ENCODE measurements around the gene CES4A. TPM values are rescaled to one million over a fixed set of nuclear protein-coding genes. Genes with fewer than 3 reads are reported as not detected.

The CES4A gene
- polyA plus RNA-seq, 1 donor (not counting 4 experiments of a cell fraction or from before 2014, with no cell fraction given): 6.6 TPM

DNA sequence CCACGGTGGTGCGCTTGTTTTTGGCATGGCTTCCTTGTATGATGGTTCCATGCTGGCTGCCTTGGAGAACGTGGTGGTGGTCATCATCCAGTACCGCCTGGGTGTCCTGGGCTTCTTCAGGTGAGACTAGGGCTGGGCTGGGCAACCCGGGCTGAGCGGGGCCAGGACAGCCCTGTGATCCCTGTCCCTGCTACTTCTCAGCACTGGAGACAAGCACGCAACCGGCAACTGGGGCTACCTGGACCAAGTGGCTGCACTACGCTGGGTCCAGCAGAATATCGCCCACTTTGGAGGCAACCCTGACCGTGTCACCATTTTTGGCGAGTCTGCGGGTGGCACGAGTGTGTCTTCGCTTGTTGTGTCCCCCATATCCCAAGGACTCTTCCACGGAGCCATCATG, 48.2 kb upstream of the CES4A start:
- Histone ChIP-seq H3K36me3 (ENCODE audit: control insufficient read depth in 2 of 2, extremely low read depth in 1 of 2, insufficient read depth in 2 of 2, low read length in 2 of 2) (peaks cover 47 to 64% of the 10 kb centered on the region in 2 experiments), H2AFZ (ENCODE audit: control insufficient read depth, low read length) (no peak overlapping the region), H3K9me1 (ENCODE audit: control insufficient read depth, extremely low read depth, insufficient read depth, low read length) (peaks cover 5% of the 10 kb centered on the region), H3K27me3 (ENCODE audit: control insufficient read depth, extremely low read depth, insufficient read depth, low read length) (no peaks in the 10 kb centered on the region), H3K4me3 (ENCODE audit: control insufficient read depth in 2 of 3, extremely low read depth in 1 of 3, insufficient read depth in 2 of 3, low read depth in 1 of 3, low read length in 3 of 3) (no peak overlapping the region), H3K27ac (ENCODE audit: control insufficient read depth, insufficient read depth, low read length) (no peak overlapping the region), H3K4me1 (ENCODE audit: control insufficient read depth, extremely low read depth, insufficient read depth, low read length) (peaks cover 11% of the 10 kb centered on the region), H3K79me2 (ENCODE audit: control insufficient read depth, insufficient read depth, low read length) (peaks cover 38% of the 10 kb centered on the region), H3K4me2 (ENCODE audit: control insufficient read depth, extremely low read depth, insufficient read depth, low read depth, low read length) (no peak overlapping the region), H3K9me3 (ENCODE audit: control insufficient read depth, low read depth, low read length) (no peaks in the 10 kb centered on the region), H4K20me1 (ENCODE audit: control insufficient read depth, extremely low read depth, insufficient read depth, low read length) (peaks cover 8% of the 10 kb centered on the region), H3K9ac (ENCODE audit: control insufficient read depth, extremely low read depth, insufficient read depth, low read length) (no peak overlapping the region)
- no peak for FAIRE-seq
- dilution Hi-C loops (cut with MboI; ENCODE audit: extremely low pct_ligation_motif_present, low sequenced_read_pairs): no loop called here
- no peak for DNase-seq (ENCODE audit: low read depth, low spot score)
- TF ChIP-seq, protein P1, sequence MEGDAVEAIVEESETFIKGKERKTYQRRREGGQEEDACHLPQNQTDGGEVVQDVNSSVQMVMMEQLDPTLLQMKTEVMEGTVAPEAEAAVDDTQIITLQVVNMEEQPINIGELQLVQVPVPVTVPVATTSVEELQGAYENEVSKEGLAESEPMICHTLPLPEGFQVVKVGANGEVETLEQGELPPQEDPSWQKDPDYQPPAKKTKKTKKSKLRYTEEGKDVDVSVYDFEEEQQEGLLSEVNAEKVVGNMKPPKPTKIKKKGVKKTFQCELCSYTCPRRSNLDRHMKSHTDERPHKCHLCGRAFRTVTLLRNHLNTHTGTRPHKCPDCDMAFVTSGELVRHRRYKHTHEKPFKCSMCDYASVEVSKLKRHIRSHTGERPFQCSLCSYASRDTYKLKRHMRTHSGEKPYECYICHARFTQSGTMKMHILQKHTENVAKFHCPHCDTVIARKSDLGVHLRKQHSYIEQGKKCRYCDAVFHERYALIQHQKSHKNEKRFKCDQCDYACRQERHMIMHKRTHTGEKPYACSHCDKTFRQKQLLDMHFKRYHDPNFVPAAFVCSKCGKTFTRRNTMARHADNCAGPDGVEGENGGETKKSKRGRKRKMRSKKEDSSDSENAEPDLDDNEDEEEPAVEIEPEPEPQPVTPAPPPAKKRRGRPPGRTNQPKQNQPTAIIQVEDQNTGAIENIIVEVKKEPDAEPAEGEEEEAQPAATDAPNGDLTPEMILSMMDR (optimal IDR thresholded peaks at IDR 0.05 in 1 of 3, IDR thresholded peaks at IDR 0.05 in 1 of 3, conservative IDR thresholded peaks at IDR 0.05 in 1 of 3; ENCODE audit: extremely low read depth in 1 of 3, insufficient read depth in 2 of 3, low read length in 3 of 3): no peak
- no peak for TF ChIP-seq EZH2 (IDR thresholded peaks at IDR 0.05; ENCODE audit: low read length)

DNA sequence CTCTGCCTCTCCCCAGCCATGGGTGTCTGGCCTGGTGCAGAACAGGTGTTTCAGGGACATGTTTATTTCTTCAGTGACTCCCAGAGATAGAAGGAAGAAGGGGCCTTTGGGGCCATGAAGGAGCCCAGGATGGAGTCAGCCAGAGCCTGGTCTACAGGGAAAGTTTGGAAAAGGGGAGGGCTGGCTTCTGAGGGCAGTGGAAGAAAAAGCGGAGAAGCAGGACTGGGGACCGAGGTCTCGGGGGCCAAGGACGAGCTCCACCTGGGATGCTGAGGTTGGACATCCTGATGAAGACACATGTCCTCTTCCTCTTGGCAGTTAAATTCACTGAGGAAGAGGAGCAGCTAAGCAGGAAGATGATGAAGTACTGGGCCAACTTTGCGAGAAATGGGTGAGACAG, 45.4 kb upstream of the CES4A start:
- Histone ChIP-seq H3K79me2 (ENCODE audit: control insufficient read depth, insufficient read depth, low read length) (peaks cover 11% of the 10 kb centered on the region), H3K27ac (ENCODE audit: control insufficient read depth, insufficient read depth, low read length) (no peak overlapping the region), H3K9me1 (ENCODE audit: control insufficient read depth, extremely low read depth, insufficient read depth, low read length) (no peaks in the 10 kb centered on the region), H3K4me3 (ENCODE audit: control insufficient read depth in 2 of 3, extremely low read depth in 1 of 3, insufficient read depth in 2 of 3, low read depth in 1 of 3, low read length in 3 of 3) (no peak overlapping the region), H3K9me3 (ENCODE audit: control insufficient read depth, low read depth, low read length) (no peaks in the 10 kb centered on the region), H4K20me1 (ENCODE audit: control insufficient read depth, extremely low read depth, insufficient read depth, low read length) (no peaks in the 10 kb centered on the region), H3K9ac (ENCODE audit: control insufficient read depth, extremely low read depth, insufficient read depth, low read length) (no peak overlapping the region), H3K27me3 (ENCODE audit: control insufficient read depth, extremely low read depth, insufficient read depth, low read length) (no peaks in the 10 kb centered on the region), H2AFZ (ENCODE audit: control insufficient read depth, low read length) (no peak overlapping the region), H3K36me3 (ENCODE audit: control insufficient read depth in 2 of 2, extremely low read depth in 1 of 2, insufficient read depth in 2 of 2, low read length in 2 of 2) (peaks cover 45 to 50% of the 10 kb centered on the region in 2 experiments), H3K4me2 (ENCODE audit: control insufficient read depth, extremely low read depth, insufficient read depth, low read depth, low read length) (no peak overlapping the region), H3K4me1 (ENCODE audit: control insufficient read depth, extremely low read depth, insufficient read depth, low read length) (peaks cover 3% of the 10 kb centered on the region)
- FAIRE-seq: no peak
- dilution Hi-C loops (cut with MboI; ENCODE audit: extremely low pct_ligation_motif_present, low sequenced_read_pairs): no loop called here
- no peak for TF ChIP-seq EZH2 (IDR thresholded peaks at IDR 0.05; ENCODE audit: low read length)
- TF ChIP-seq, protein P1 (optimal IDR thresholded peaks at IDR 0.05 in 1 of 3, IDR thresholded peaks at IDR 0.05 in 1 of 3, conservative IDR thresholded peaks at IDR 0.05 in 1 of 3; ENCODE audit: extremely low read depth in 1 of 3, insufficient read depth in 2 of 3, low read length in 3 of 3): no peak
- no peak for DNase-seq (ENCODE audit: low read depth, low spot score)
